SW480 (cell line): ENCODE data around the gene NSMCE3.

ENCODE experiments used
- DNase-seq: peaks from one replicate; pipeline ENCODE4 v3.0.0-alpha.2; 2016; ENCODE audit warnings: low spot score

Gene NSMCE3

GRCh38 chr15:29269485-29270168 lies at the start of gene NSMCE3:
NSMCE3 (minus strand) TSS chr15:29269822; CDS start chr15:29269705, 117 bp downstream.
- DNase-seq, result peak; percentile 79

GRCh38 chr15:29316422-29316821 lies 46.8 kb upstream of the NSMCE3 start:
- DNase-seq, result no peak

GRCh38 chr15:29312387-29312786 lies 42.8 kb upstream of the NSMCE3 start:
- DNase-seq, result no peak

- DNase-seq, result no peak
Observed at GRCh38 chr15:29311696-29312095, 42.1 kb upstream of the NSMCE3 start.

- no peak for DNase-seq
Observed at GRCh38 chr15:29309139-29309538, 39.5 kb upstream of the NSMCE3 start.

- DNase-seq, result no peak
Observed at GRCh38 chr15:29308299-29308698, 38.7 kb upstream of the NSMCE3 start.

GRCh38 chr15:29305556-29305955 lies 35.9 kb upstream of the NSMCE3 start:
- DNase-seq, result no peak

GRCh38 chr15:29302871-29303270 lies 33.2 kb upstream of the NSMCE3 start:
- no peak for DNase-seq

GRCh38 chr15:29299784-29300183 lies 30.2 kb upstream of the NSMCE3 start:
- no peak for DNase-seq

GRCh38 chr15:29299331-29299730 lies 29.7 kb upstream of the NSMCE3 start:
- no peak for DNase-seq

- no peak for DNase-seq
Observed at GRCh38 chr15:29294732-29295325, 25.2 kb upstream of the NSMCE3 start.

GRCh38 chr15:29291067-29291845 lies 21.6 kb upstream of the NSMCE3 start:
- DNase-seq, result no peak

- DNase-seq, result no peak
Observed at GRCh38 chr15:29289173-29289572, 19.6 kb upstream of the NSMCE3 start.

GRCh38 chr15:29285386-29285785 lies 15.8 kb upstream of the NSMCE3 start:
- DNase-seq, result no peak

GRCh38 chr15:29283381-29283780 lies 13.8 kb upstream of the NSMCE3 start:
- no peak for DNase-seq

- DNase-seq, result no peak
Observed at GRCh38 chr15:29280514-29280913, 10.9 kb upstream of the NSMCE3 start.

- DNase-seq, result peak; percentile 68
Observed at GRCh38 chr15:29278436-29279105, 8.9 kb upstream of the NSMCE3 start.

GRCh38 chr15:29276366-29276765 lies 6.7 kb upstream of the NSMCE3 start:
- no peak for DNase-seq

GRCh38 chr15:29275855-29276254 lies 6.2 kb upstream of the NSMCE3 start:
- DNase-seq, result no peak

- DNase-seq, result no peak
Observed at GRCh38 chr15:29274946-29275345, 5.3 kb upstream of the NSMCE3 start.

GRCh38 chr15:29272219-29272618 lies 2.6 kb upstream of the NSMCE3 start:
- no peak for DNase-seq

GRCh38 chr15:29270976-29271375 lies 1.4 kb upstream of the NSMCE3 start:
- DNase-seq, result no peak
